MCF 10A (cell line): ENCODE data around the gene MYH16. TPM values are rescaled to one million over a fixed set of nuclear protein-coding genes. Genes with fewer than 3 reads are reported as not detected.

Experiments used
- BruUV-seq: library from RNA; stranded (reverse); fragments of 400-500 nt; replicated peaks from 2 replicates; lab custom pipeline; 2021; lab: Mats Ljungman, UMichigan
- CTCF ChIA-PET: fragments of 300-600 bp; sonication (Branson Sonifier 250); formaldehyde crosslinking; extraction: SDS; loops from one replicate; lab custom pipeline; 2021; ENCODE audit warnings: antibody characterized with exemption, inconsistent platforms; lab: Yijun Ruan, JAX
- POLR2A ChIA-PET: fragments of 300-600, 350-650 bp; sonication (Branson Sonifier 250); formaldehyde crosslinking; extraction: SDS; loops from one replicate; lab custom pipeline; 2020; ENCODE audit warnings: antibody characterized with exemption, inconsistent platforms; lab: Yijun Ruan, JAX
- DNase-seq: peaks from one replicate; pipeline ENCODE4 v3.0.0-alpha.2; 2018; ENCODE audit not compliant: unreplicated experiment
- H3K27ac Mint-ChIP-seq: one replicate; pipeline ENCODE4 v1.8.0; 2022; ENCODE audit warnings: mild to moderate bottlenecking, low read depth, mixed read lengths; ENCODE audit not compliant: unreplicated experiment
- H3K27me3 Mint-ChIP-seq: one replicate; pipeline ENCODE4 v1.8.0; 2022; ENCODE audit warnings: mixed read lengths; ENCODE audit not compliant: insufficient read depth, unreplicated experiment
- H3K36me3 Mint-ChIP-seq: one replicate; pipeline ENCODE4 v1.8.0; 2022; ENCODE audit warnings: mild to moderate bottlenecking, moderate library complexity, mixed read lengths; ENCODE audit not compliant: insufficient read depth, unreplicated experiment
- H3K4me1 Mint-ChIP-seq: one replicate; pipeline ENCODE4 v1.8.0; 2022; ENCODE audit warnings: mixed read lengths; ENCODE audit not compliant: insufficient read depth, unreplicated experiment
- H3K4me3 Mint-ChIP-seq: one replicate; pipeline ENCODE4 v1.8.0; 2022; ENCODE audit warnings: mild to moderate bottlenecking, moderate library complexity, mixed read lengths; ENCODE audit not compliant: unreplicated experiment
- H3K9me3 Mint-ChIP-seq: one replicate; pipeline ENCODE4 v1.8.0; 2022; ENCODE audit warnings: mixed read lengths; ENCODE audit not compliant: unreplicated experiment
- intact Hi-C: fragments of 100-400 bp; cut with micrococcal nuclease; formaldehyde crosslinking; loops from 2 replicates; pipeline ENCODE4 v1.14.1; 2022
- total RNA-seq: library from RNA; stranded (reverse); gene quantifications from 2 replicates; pipeline ENCODE4 v1.2.3, GENCODE V29; 2022
- TF ChIP-seq, protein P1 (sequence below): fragments of 200-600 bp; IDR thresholded peaks from one replicate; pipeline ENCODE4 v1.8.0; 2022; ENCODE audit warnings: antibody characterized with exemption, mild to moderate bottlenecking; ENCODE audit not compliant: unreplicated experiment

MYH16 gene
- total RNA-seq, 1 experiment from 2014 or later, result 0.33 TPM

DNA sequence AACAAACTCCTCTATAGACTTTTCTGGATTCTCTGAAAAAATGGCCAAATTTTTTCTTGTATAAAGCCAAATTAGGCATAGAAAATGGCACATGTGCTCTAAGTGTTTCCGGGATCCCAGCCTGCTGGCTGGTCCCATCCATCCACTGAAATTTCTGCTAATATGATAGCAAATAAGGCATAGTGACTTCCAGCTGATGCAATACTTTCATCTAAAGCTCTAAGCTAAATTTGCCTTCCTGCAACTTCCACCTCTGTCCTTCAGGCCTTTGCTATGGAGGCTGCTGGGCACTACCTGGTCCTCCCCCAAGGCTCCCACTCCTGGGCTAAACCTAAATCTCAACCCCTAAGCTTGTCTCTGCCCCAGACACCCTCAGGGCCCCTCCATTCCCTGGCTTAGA is 20.5 kb downstream of the MYH16 start:
- Mint-ChIP-seq H3K4me3 (no peak overlapping the region), H3K4me1 (no peaks in the 10 kb centered on the region), H3K36me3 (no peaks in the 10 kb centered on the region), H3K27me3 (no peaks in the 10 kb centered on the region), H3K9me3 (no peaks in the 10 kb centered on the region), H3K27ac (no peak overlapping the region)
- intact Hi-C loops, result no loop called here
- no TSS peak for BruUV-seq
- DNase-seq, result no peak
- POLR2A ChIA-PET, result no interaction called here
- TF ChIP-seq, protein P1, sequence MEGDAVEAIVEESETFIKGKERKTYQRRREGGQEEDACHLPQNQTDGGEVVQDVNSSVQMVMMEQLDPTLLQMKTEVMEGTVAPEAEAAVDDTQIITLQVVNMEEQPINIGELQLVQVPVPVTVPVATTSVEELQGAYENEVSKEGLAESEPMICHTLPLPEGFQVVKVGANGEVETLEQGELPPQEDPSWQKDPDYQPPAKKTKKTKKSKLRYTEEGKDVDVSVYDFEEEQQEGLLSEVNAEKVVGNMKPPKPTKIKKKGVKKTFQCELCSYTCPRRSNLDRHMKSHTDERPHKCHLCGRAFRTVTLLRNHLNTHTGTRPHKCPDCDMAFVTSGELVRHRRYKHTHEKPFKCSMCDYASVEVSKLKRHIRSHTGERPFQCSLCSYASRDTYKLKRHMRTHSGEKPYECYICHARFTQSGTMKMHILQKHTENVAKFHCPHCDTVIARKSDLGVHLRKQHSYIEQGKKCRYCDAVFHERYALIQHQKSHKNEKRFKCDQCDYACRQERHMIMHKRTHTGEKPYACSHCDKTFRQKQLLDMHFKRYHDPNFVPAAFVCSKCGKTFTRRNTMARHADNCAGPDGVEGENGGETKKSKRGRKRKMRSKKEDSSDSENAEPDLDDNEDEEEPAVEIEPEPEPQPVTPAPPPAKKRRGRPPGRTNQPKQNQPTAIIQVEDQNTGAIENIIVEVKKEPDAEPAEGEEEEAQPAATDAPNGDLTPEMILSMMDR, result no peak
- CTCF ChIA-PET, result interaction anchor here (0.6 kb wide), 1 partner anchor 156 kb away, joined by 3 read pairs; no protein-coding TSS in a partner anchor

DNA sequence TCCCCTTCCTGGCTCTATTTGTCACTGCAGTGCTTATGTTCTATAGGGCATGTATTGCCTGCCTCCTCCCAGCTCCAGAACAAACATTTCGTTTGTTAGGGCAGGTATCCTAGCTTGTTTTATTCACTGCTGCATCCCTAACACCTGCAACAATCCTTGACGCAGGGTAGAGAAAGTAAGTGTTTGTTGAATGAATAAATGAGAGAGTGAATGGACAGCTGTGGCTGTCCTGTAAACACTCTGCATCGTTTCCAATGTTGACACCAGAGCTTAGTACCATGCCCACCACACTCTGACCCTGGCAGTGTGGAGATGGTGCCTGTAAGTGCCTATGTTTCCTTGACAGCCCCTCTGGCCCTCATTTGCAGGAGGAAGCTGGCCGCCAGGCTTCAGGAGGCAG is 21.0 kb downstream of the MYH16 start:
- ChIA-PET CTCF (interaction anchor here (1.6 kb wide), 1 partner anchor 20 kb away, joined by 4 read pairs; no protein-coding TSS in a partner anchor), POLR2A (no interaction called here)
- no TSS peak for BruUV-seq
- no peaks in the 10 kb centered on the region for H3K4me1 Mint-ChIP-seq
- intact Hi-C loops, result no loop called here
- no peak overlapping the region for H3K4me3 Mint-ChIP-seq
- DNase-seq, result no peak
- no peaks in the 10 kb centered on the region for H3K36me3 Mint-ChIP-seq
- TF ChIP-seq, protein P1, result no peak
- H3K9me3 Mint-ChIP-seq, result no peaks in the 10 kb centered on the region
- no peaks in the 10 kb centered on the region for H3K27me3 Mint-ChIP-seq
- H3K27ac Mint-ChIP-seq, result no peak overlapping the region

DNA sequence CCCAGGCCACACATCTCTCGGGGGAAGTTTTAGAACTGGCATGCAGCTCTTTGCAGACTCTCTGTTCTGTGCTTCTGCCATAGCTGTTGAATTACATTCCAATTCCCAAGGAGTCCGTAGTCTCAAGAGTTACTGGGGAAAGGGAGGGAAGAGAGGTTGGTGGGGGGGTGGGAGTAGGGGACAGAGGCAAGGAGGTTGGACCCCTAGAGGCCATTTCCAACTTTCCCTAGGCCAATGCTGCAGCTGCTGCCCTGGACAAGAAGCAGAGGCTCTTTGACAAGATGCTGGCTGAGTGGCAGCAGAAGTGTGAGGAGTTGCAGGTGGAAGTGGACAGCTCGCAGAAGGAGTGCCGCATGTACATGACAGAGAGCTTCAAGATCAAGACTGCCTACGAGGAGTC is 23.8 kb downstream of the MYH16 start:
- DNase-seq, result no peak
- POLR2A ChIA-PET, result no interaction called here
- TF ChIP-seq, protein P1, result no peak
- Mint-ChIP-seq H3K27me3 (no peaks in the 10 kb centered on the region), H3K27ac (no peak overlapping the region), H3K4me1 (no peaks in the 10 kb centered on the region), H3K36me3 (no peaks in the 10 kb centered on the region), H3K4me3 (no peak overlapping the region), H3K9me3 (no peaks in the 10 kb centered on the region)
- intact Hi-C loops, result no loop called here
- CTCF ChIA-PET, result interaction anchor here (0.5 kb wide), 1 partner anchor 11 kb away, joined by 5 read pairs; no protein-coding TSS in a partner anchor
- no TSS peak for BruUV-seq

DNA sequence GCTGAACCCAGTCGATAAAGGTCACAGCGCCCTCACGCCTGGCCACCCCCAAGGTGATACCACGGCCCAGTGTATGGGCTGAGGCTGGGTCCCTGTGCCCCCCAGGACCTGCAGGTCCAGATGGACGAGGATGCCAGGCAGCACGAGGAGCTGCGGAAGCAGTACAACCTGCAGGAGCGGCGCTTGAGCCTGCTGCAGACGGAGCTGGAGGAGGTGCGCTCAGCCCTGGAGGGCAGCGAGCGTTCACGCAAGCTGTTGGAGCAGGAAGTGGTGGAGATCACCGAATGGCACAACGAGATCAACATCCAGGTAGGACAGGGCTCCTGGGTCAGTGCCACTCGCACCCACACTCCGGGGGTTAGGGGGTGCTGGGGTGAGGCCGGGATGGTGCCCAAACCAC is 28.9 kb downstream of the MYH16 start:
- Mint-ChIP-seq H3K36me3 (no peaks in the 10 kb centered on the region), H3K27ac (no peak overlapping the region), H3K4me1 (no peaks in the 10 kb centered on the region), H3K9me3 (no peaks in the 10 kb centered on the region), H3K27me3 (no peaks in the 10 kb centered on the region), H3K4me3 (no peak overlapping the region)
- DNase-seq, result no peak
- TF ChIP-seq, protein P1, result no peak
- BruUV-seq, result no TSS peak
- intact Hi-C loops, result no loop called here
- ChIA-PET CTCF (interaction anchor here (1.2 kb wide), 1 partner anchor 10 kb away, joined by 3 read pairs; no protein-coding TSS in a partner anchor), POLR2A (no interaction called here)
